GM10266 (cell line): ENCODE results near the gene PRRT1.
"Not testable (repeated sequence)": the region's sequence is repeated elsewhere in the genome, so short reads cannot be mapped to it uniquely, and the experiment has no call there.

Experiments used
- DNase-seq: peaks from one replicate; pipeline ENCODE4 v3.0.0; 2012; ENCODE audit errors: extremely low spot score
- TF ChIP-seq, protein P1 (sequence below): IDR thresholded peaks from 2 replicates; pipeline ENCODE4 v1.5.1; 2012; ENCODE audit warnings: mild to moderate bottlenecking, low read depth; ENCODE audit not compliant: control insufficient read depth, insufficient read depth; ENCODE audit errors: missing control alignments

PRRT1 gene

GRCh38 chr6:32149092-32149755 is 2.5 kb downstream of the PRRT1 start:
- TF ChIP-seq, protein P1, sequence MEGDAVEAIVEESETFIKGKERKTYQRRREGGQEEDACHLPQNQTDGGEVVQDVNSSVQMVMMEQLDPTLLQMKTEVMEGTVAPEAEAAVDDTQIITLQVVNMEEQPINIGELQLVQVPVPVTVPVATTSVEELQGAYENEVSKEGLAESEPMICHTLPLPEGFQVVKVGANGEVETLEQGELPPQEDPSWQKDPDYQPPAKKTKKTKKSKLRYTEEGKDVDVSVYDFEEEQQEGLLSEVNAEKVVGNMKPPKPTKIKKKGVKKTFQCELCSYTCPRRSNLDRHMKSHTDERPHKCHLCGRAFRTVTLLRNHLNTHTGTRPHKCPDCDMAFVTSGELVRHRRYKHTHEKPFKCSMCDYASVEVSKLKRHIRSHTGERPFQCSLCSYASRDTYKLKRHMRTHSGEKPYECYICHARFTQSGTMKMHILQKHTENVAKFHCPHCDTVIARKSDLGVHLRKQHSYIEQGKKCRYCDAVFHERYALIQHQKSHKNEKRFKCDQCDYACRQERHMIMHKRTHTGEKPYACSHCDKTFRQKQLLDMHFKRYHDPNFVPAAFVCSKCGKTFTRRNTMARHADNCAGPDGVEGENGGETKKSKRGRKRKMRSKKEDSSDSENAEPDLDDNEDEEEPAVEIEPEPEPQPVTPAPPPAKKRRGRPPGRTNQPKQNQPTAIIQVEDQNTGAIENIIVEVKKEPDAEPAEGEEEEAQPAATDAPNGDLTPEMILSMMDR = no peak
- no peak for DNase-seq

- TF ChIP-seq, protein P1 = no peak
- no peak for DNase-seq
These were observed 3.2 kb downstream of the PRRT1 start for GRCh38 chr6:32148289-32149091.

- TF ChIP-seq, protein P1 = no peak
These were observed 4.2 kb downstream of the PRRT1 start for GRCh38 chr6:32147401-32148132.

DNA sequence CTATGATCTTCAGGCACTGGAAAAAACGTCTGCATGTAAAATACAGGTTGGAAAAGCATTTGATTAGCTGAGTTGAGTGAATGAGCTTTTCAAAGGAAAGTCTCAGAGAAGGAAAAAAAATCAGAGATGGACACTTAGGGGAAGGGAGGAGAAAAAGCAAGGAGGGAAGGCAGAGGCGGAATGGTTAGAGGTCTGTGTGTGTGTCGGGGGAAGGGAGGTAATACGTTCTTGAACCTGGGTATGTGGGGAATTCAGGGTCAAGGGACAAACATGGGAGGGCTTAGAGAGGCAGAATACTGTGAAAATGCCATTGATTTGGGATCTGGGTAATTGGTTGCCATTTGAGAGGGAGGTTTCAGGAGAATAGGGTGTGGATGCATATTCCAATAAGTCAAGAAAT is 5.1 kb downstream of the PRRT1 start:
- DNase-seq = no peak
- TF ChIP-seq, protein P1 = no peak

More at GRCh38 chr6:32147401-32148132, 4.2 kb downstream of the PRRT1 start:
- no peak for DNase-seq

- DNase-seq = no peak
- TF ChIP-seq, protein P1 = no peak
These were observed 5.5 kb downstream of the PRRT1 start for GRCh38 chr6:32146287-32146686.

DNA sequence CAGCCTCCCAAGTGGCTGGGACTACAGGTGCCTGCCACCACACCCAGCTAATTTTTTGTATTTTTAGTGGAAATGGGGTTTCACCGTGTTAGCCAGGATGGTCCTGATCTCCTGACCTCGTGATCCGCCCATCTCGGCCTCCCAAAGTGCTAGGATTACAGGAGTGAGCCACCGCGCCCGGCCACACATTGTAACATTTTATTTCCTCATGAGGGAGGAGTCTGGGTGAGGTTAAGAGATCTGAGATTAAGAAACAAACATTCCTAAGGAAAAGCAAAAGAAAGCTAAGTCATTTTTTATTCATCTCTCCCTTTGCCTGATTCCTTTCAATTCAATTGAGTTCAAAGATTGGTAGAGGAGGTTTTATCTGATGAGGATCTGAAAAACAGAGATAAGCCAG is 7.5 kb downstream of the PRRT1 start:
- not testable (repeated sequence) for DNase-seq

DNA sequence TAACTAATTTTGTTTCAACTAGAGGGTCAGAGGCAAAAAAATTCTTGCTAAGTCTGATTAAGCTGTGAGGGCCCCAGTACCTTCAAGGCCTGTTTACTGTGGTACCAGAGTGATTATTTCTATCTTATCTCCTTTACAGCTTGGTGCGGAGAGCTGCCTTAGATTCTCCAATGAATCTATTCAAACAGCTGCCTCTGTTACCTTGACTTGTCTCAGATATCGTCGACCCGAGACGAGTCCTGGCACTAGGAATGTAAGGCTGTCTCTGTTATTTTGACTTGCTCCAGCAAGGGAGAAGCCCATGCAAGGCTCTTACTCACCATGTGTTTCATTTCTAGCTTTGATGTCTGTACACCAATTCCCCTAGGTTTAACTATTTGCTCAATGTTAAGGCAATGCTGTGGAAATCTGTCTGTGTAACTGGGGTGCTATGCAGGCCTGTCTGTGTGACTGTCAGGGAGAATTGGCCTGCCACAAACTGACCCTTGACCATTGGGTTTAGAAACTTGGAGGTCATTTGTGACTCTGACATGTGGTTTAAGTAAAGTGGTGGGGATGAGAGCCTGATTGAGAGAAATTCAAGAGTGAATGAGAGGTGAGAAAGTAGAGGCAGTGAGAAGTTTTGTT is 11.2 kb downstream of the PRRT1 start:
- TF ChIP-seq, protein P1 = no peak
- DNase-seq = no peak
